Inflammatory macrophage treated with lipopolysaccharide for 4 hours (primary cell): ENCODE results near the gene SLC17A2.
A peak's percentile ranks its signal among the peaks of the same experiment; 100 is the strongest.

Experiments
- DNase-seq: peaks from one replicate; pipeline ENCODE4 v3.0.0-alpha.2; 2020

The SLC17A2 gene

DNA sequence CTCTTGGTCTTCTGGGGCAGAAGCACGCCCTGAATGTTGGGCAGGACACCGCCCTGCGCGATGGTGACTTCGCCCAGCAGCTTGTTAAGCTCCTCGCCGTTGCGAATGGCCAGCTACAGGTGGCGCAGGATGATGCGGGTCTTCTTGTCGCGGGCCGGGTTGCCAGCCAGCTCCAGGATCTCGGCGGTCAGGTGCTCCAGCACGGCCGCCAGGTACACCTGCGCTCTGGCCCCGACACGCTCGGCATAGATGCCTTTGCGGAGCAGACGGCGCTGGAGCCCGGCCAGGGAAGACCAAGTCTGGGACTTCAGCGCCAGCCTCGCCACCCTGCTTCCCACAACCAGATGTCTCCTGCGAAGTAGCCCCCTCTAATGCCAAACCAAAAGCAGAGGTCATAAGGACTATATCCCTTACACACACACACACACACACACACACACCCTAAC, 48.4 kb downstream of the SLC17A2 start:
- no peak for DNase-seq

- DNase-seq, result no peak
Measured at GRCh38 chr6:25880601-25881000, 49.9 kb downstream of the SLC17A2 start.

DNA sequence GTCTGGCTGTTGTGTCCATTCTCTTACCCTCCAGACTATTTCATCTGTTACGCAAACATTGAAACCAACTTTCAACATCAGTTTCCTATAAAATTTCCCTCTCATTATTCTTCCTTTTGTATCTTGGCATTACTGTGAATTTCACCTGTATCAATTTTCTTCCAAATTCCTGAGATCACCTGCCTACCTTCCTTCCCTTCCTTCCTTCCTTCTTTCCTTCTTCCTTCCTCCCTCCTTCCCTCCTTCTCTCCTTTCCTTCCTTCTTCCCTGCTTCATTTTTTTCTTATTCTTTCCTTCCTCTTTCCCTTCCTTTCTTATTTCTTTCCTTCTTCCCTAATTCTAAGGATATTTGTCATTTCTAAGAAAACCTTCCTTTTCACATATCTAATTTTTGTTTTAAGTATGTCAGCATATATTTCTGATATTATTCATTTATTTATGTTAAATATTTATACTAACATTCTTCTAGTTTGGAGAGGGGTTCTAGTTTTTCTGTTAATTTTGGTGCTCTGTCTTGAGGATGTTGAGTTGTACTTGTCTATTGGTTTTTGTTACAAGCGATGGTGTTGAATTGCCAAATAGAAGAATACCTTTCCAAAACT, 51.7 kb downstream of the SLC17A2 start:
- DNase-seq, result no peak

DNA sequence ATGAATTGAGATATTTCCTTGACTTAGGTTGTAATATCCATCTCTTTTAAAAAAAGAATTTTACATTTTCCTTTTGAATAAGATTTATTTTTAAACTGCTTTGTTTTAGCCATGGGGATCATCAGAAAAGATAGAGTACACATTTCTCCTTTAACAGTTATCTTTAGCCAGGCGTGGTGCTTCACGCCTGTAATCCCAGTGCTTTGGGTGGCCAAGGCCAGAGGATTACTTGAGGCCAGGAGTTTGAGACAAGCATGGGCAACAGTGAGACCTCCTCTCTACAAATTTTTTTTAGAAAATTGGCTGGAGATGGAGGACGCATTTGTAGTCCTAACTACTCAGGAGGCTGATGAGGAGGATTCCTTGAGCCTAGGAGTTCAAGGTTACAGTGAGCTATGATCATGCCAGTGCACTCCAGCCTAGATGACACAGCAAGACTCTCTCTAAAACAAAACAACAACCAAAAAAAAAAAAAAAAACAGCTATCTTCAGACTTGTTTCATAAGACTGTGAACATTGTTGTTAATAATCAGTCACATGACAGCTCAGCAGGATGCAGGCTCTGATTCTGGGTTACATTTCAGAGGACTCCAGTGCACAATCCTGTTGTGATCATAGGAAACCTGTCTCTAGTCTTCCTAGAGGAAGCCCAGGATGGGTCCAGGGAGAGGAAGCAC, 54.4 kb downstream of the SLC17A2 start:
- DNase-seq, result peak; percentile 8

DNA sequence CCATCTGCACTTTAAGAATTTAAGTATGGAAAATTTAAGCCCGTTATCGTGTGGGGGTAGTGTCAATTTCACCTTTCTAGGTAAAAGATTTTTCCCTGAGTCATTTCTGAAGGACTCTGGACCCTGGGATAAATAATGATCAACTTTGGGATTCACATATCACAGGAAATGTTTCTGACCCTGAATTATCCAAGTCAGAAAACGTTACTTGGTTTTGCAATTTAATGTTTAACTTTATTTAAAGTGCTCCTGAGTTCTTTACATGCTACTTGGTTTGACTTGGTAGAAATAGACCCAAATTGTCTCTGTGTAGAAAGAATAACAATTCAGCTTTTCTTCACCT, 55.0 kb downstream of the SLC17A2 start:
- no peak for DNase-seq

- DNase-seq, result peak; percentile 34
Measured at GRCh38 chr6:25874822-25875562, 55.5 kb downstream of the SLC17A2 start.

DNA sequence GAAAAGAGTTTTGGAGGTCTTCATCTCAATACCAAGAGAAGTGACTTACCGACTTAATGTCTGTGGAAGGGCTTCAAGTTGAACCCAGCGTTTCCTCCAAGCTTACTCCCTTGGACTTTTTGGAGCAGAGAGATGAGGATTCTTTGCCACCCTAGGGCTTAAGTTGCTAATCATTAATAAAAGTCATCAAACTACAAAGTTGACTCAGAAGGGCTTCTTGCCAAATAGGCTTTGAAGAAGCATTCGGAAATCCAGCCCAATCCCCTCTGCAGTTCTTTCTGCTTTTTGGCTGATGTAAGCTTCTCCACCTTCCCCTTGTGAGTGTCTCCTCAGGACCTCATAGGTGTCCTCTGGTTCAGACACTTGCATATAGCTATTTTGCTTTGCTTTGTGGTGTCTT, 56.4 kb downstream of the SLC17A2 start, which contains the start of gene SLC17A3:
TSS of gene SLC17A3 (minus strand) at position 126 of the 400 bp plus-strand sequence. CDS start 5,856 bp downstream, outside the sequence.
- DNase-seq, result no peak

DNA sequence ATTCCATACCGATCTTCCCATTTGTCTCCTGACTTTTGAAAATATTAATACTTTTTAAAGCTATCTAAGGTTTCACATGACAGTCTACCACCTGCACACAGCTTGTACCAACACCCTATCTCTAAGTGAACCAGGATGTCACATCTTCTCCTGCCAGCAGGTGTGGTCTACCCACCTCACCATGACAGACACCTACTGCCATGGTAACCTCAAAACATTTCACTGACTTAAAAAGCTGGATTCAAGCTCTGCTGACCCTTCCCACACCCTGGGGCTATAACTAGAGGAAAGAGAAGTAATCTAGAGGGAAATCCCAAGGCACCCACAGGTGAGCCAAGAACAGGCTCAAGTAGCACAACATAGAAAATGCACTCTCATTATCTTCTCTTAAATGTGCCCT, 57.7 kb downstream of the SLC17A2 start:
- no peak for DNase-seq

DNA sequence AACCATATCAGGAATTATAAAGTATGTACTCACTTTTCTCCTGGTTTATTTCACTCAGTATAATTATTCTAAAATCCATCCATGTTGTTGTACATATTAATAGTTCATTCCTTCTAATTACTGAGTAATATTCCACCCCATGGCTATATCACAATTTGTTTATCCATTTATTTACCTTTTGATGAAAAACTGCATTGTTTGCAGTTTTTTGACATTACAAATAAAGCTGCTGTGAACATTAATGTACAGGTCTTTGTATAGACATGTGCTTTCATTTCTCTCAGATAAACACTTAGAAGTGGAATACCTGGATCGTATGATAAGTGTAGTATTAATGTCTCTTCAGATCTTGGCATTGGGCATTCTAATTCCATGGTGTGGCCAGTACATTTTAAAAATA, 60.7 kb downstream of the SLC17A2 start:
- DNase-seq, result no peak

- DNase-seq, result no peak
Measured at GRCh38 chr6:25868436-25869183, 61.9 kb downstream of the SLC17A2 start.

DNA sequence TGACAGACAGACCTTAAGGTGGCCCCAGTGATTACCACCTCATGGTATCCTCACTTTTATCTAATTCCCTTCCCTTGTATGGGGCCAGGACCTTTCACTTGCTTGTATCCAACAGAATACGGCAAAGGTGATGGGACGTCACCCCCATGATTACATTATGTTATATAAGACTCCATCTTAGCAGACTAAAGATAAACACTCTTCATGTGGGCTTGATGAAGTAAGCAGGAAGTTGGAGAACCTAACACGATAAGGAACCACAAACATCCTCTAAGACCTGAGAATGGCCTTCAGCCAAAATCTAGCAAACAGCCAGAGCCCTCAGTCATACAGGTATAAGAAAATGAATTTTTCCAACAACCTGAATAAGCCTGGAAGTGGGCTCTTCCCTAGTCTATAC, 64.5 kb downstream of the SLC17A2 start:
- no peak for DNase-seq

GRCh38 chr6:25863360-25863759, 67.1 kb downstream of the SLC17A2 start:
- no peak for DNase-seq
